ENCODE results near the gene BCL11B.

Gene BCL11B

GRCh38 chr14:99278836-99279235 lies 6.8 kb upstream of the BCL11B start:
- ATAC-seq = no peak
- TF ChIP-seq ZFP3 (CRISPR knock-in tag; IDR thresholded peaks at IDR 0.05) (no peak), PPARA (CRISPR knock-in tag; IDR thresholded peaks at IDR 0.05; ENCODE audit: borderline replicate concordance) (no peak), ISL1 (CRISPR knock-in tag; IDR thresholded peaks at IDR 0.05) (no peak), SNAI2 (CRISPR knock-in tag; IDR thresholded peaks at IDR 0.05) (no peak), OSR1 (CRISPR knock-in tag; IDR thresholded peaks at IDR 0.05) (no peak), POU6F1 (CRISPR knock-in tag; IDR thresholded peaks at IDR 0.05; ENCODE audit: borderline replicate concordance, low read depth) (no peak), ZNF70 (CRISPR knock-in tag; IDR thresholded peaks at IDR 0.05) (no peak), CSRNP3 (CRISPR knock-in tag; IDR thresholded peaks at IDR 0.05) (no peak), CSDC2 (CRISPR knock-in tag; IDR thresholded peaks at IDR 0.05) (no peak), TSHZ2 (CRISPR knock-in tag; IDR thresholded peaks at IDR 0.05) (no peak), ZFP30 (CRISPR knock-in tag; IDR thresholded peaks at IDR 0.05) (no peak), TCF4 (CRISPR knock-in tag; IDR thresholded peaks at IDR 0.05; ENCODE audit: borderline replicate concordance) (no peak), PATZ1 (CRISPR knock-in tag; IDR thresholded peaks at IDR 0.05; ENCODE audit: borderline replicate concordance) (no peak), ZNF8 (CRISPR knock-in tag; IDR thresholded peaks at IDR 0.05) (no peak)

GRCh38 chr14:99277530-99277929 lies 5.5 kb upstream of the BCL11B start:
- TF ChIP-seq ARNTL (CRISPR knock-in tag; IDR thresholded peaks at IDR 0.05; ENCODE audit: borderline replicate concordance, low read depth) = no peak
- no peak for TF ChIP-seq ZC3H10 (CRISPR knock-in tag; IDR thresholded peaks at IDR 0.05)
- TF ChIP-seq RARB (CRISPR knock-in tag; IDR thresholded peaks at IDR 0.05) = no peak
- TF ChIP-seq BACH2 (CRISPR knock-in tag; IDR thresholded peaks at IDR 0.05; ENCODE audit: borderline replicate concordance) = no peak
- no peak for TF ChIP-seq ZNF70 (CRISPR knock-in tag; IDR thresholded peaks at IDR 0.05)
- TF ChIP-seq ISL1 (CRISPR knock-in tag; IDR thresholded peaks at IDR 0.05) = no peak
- no peak for TF ChIP-seq ZNF565 (CRISPR knock-in tag; conservative IDR thresholded peaks at IDR 0.05; ENCODE audit: low read depth)
- TF ChIP-seq ZFP3 (CRISPR knock-in tag; IDR thresholded peaks at IDR 0.05) = no peak
- TF ChIP-seq CSRNP3 (CRISPR knock-in tag; IDR thresholded peaks at IDR 0.05) = no peak
- TF ChIP-seq OSR1 (CRISPR knock-in tag; IDR thresholded peaks at IDR 0.05) = no peak
- no peak for ATAC-seq

- TF ChIP-seq SNAI2 (CRISPR knock-in tag; IDR thresholded peaks at IDR 0.05) (no peak), ZFP3 (CRISPR knock-in tag; IDR thresholded peaks at IDR 0.05) (no peak), ZFP30 (CRISPR knock-in tag; IDR thresholded peaks at IDR 0.05) (no peak), CREB5 (CRISPR knock-in tag; IDR thresholded peaks at IDR 0.05; ENCODE audit: low read depth) (no peak), RARB (CRISPR knock-in tag; IDR thresholded peaks at IDR 0.05) (no peak), ZNF565 (CRISPR knock-in tag; conservative IDR thresholded peaks at IDR 0.05; ENCODE audit: low read depth) (no peak), ZNF70 (CRISPR knock-in tag; IDR thresholded peaks at IDR 0.05) (no peak), POU6F1 (CRISPR knock-in tag; IDR thresholded peaks at IDR 0.05; ENCODE audit: borderline replicate concordance, low read depth) (no peak), ESRRG (CRISPR knock-in tag; IDR thresholded peaks at IDR 0.05) (no peak)
- ATAC-seq = no peak
Observed at GRCh38 chr14:99276482-99276881, 4.5 kb upstream of the BCL11B start.
